Measurements from ENCODE around the gene RPA1. TPM values are rescaled to one million over a fixed set of nuclear protein-coding genes. Genes with fewer than 3 reads are reported as not detected.

Gene RPA1
- 100 to 1,000 TPM in 1 of 3 donors, 10 to 100 TPM in 2; 70.9 to 101 (median 98.9) TPM for total RNA-seq
- 46.5 TPM for total RNA-seq (2013)

DNA sequence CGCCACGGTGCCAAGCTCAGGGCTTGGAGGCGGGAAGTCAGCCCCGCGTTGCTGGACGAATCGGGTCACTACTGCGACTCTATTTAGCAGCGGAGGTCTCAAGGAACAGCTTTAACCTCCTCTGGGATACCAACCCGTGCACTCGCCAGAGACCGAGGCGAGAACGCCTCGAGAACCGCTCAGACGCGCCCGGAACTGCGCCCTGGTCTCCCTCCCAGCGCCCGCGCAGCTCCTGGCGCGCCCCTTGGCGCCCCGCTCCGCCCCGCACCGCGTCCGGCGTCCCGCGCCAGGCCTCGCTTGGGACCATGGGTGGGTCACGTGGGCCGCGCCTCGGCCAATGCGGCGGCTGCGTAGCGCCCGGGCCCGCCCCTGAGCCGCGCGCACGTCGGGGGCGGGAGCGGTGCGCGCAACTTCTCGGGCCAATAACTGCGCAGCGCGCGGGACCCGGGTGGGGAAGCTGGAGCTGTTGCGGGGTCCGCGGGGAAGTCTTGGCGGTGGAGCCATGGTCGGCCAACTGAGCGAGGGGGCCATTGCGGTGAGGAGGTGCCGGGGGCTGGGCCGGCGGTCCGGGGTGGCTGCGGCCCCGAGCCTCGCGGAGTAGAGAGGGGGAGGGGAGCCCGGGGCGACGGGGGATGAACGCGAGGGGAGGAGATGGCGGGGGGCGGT lies at the start of gene RPA1, which contains the start of gene SMYD4:
TSS of gene RPA1 (plus strand) at position 414 of the 666 bp plus-strand sequence. CDS start at position 503, 89 bp downstream.
TSS of gene SMYD4 (minus strand) at position 311 of the 666 bp plus-strand sequence. CDS start 1,908 bp downstream, outside the sequence.
- peak; percentile 91 to 95 for DNase-seq
- Mint-ChIP-seq H3K27me3 (ENCODE audit: low read depth in 2 of 2) (no peaks in the 10 kb centered on the region), H3K4me1 (peaks cover 43 to 46% of the 10 kb centered on the region in 2 donors), H3K27ac (peak within 1 kb of the TSS; percentile 91), H3K9me3 (no peaks in the 10 kb centered on the region), H3K4me3 (peak within 1 kb of the TSS; percentile 96), H3K36me3 (no peaks in the 10 kb centered on the region)
- intact Hi-C loops (cut with micrococcal nuclease) = loop anchor here (1.0 kb wide), 1 partner anchor 113 kb away; no protein-coding TSS in a partner anchor
- under 1% methylated on average over 83 of the region's 83 CpGs for WGBS (ENCODE audit: insufficient coverage)
- Histone ChIP-seq H3K27me3 (ENCODE audit: control insufficient read depth, insufficient read depth, low read length) (no peaks in the 10 kb centered on the region), H3K4me1 (ENCODE audit: control insufficient read depth, insufficient read depth, low read length) (peaks cover 26% of the 10 kb centered on the region), H3K36me3 (ENCODE audit: control insufficient read depth, insufficient read depth, low read length) (peaks cover 13% of the 10 kb centered on the region), H3K27ac (ENCODE audit: low read length) (peak within 1 kb of the TSS; percentile 75), H3K9me3 (ENCODE audit: control insufficient read depth, insufficient read depth, low read length) (no peaks in the 10 kb centered on the region), H3K4me3 (ENCODE audit: low read length) (peak within 1 kb of the TSS; percentile 75)
- ATAC-seq = peak; percentile 97 to 100 (median 99)
- TF ChIP-seq, protein P1, sequence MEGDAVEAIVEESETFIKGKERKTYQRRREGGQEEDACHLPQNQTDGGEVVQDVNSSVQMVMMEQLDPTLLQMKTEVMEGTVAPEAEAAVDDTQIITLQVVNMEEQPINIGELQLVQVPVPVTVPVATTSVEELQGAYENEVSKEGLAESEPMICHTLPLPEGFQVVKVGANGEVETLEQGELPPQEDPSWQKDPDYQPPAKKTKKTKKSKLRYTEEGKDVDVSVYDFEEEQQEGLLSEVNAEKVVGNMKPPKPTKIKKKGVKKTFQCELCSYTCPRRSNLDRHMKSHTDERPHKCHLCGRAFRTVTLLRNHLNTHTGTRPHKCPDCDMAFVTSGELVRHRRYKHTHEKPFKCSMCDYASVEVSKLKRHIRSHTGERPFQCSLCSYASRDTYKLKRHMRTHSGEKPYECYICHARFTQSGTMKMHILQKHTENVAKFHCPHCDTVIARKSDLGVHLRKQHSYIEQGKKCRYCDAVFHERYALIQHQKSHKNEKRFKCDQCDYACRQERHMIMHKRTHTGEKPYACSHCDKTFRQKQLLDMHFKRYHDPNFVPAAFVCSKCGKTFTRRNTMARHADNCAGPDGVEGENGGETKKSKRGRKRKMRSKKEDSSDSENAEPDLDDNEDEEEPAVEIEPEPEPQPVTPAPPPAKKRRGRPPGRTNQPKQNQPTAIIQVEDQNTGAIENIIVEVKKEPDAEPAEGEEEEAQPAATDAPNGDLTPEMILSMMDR (IDR thresholded peaks at IDR 0.05) = no peak

DNA sequence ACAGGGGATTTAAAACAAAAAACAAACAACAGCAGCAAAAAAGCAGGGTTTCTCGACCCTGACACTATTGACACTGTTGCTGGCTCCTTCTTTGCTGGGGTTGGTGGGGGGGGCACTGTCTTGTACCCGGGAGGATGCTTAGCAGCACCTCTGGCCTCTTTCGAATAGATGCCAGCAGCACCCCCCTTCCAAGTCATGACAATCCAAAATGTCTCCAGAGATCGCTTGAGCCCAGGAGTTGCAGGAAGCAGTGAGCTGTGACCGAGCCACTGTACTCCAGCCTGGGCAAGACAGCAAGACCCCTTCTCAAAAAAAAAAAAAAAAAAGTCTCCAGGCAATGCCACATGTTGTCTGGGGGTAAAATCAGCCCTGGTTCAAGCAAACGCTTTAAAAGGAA lies 47.6 kb upstream of the RPA1 start:
- Mint-ChIP-seq H3K36me3 (peaks cover 7% of the 10 kb centered on the region), H3K27me3 (ENCODE audit: low read depth in 2 of 2) (no peaks in the 10 kb centered on the region), H3K4me3 (no peak overlapping the region), H3K27ac (peak overlapping the region in 1 of 2 donors; percentile 20), H3K4me1 (peaks cover 0 to 4% of the 10 kb centered on the region in 2 donors), H3K9me3 (no peaks in the 10 kb centered on the region)
- no peak overlapping the region for H3K4me3 ChIP-seq (ENCODE audit: low read length)
- DNase-seq = no peak
- H3K36me3 ChIP-seq (ENCODE audit: control insufficient read depth, insufficient read depth, low read length) = peaks cover 39% of the 10 kb centered on the region
- TF ChIP-seq, protein P1 (IDR thresholded peaks at IDR 0.05) = no peak
- H3K27ac ChIP-seq (ENCODE audit: low read length) = peak overlapping the region; percentile 82
- peaks cover 22% of the 10 kb centered on the region for H3K4me1 ChIP-seq (ENCODE audit: control insufficient read depth, insufficient read depth, low read length)
- WGBS (ENCODE audit: insufficient coverage) = 71% methylated on average over 6 of the region's 6 CpGs
- H3K9me3 ChIP-seq (ENCODE audit: control insufficient read depth, insufficient read depth, low read length) = no peaks in the 10 kb centered on the region
- intact Hi-C loops (cut with micrococcal nuclease) = loop anchor here (5.0 kb wide), 1 partner anchor 60 kb away; the partner anchor contains the start of gene WDR81
- ATAC-seq = no peak
- no peaks in the 10 kb centered on the region for H3K27me3 ChIP-seq (ENCODE audit: control insufficient read depth, insufficient read depth, low read length)

DNA sequence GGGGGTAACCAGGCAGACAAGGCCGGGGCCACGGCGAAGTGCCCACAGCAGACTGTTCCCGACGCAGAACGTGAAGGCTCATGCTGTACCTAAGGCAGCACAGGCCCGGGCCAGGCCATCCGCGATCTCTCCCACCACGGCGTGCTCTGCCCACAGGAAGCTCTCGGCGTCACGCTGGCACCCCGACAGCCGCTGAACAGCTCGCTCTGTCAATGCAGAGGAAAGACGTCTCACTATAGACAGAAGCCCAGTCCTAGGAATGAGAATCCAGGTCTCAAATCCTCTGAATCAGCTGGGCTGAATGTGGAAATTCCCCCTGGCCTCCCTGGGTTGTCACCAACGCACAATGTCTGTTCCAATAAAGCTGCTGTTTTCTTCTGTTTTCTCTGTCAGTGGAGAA lies 46.5 kb upstream of the RPA1 start:
- 60% methylated on average over 19 of the region's 19 CpGs for whole genome bisulfite sequencing (ENCODE audit: insufficient coverage)
- H3K36me3 Mint-ChIP-seq = peaks cover 7% of the 10 kb centered on the region
- Histone ChIP-seq H3K36me3 (ENCODE audit: control insufficient read depth, insufficient read depth, low read length) (peaks cover 38% of the 10 kb centered on the region), H3K27me3 (ENCODE audit: control insufficient read depth, insufficient read depth, low read length) (no peaks in the 10 kb centered on the region), H3K4me3 (ENCODE audit: low read length) (no peak overlapping the region), H3K4me1 (ENCODE audit: control insufficient read depth, insufficient read depth, low read length) (peaks cover 22% of the 10 kb centered on the region), H3K27ac (ENCODE audit: low read length) (peak overlapping the region; percentile 82), H3K9me3 (ENCODE audit: control insufficient read depth, insufficient read depth, low read length) (no peaks in the 10 kb centered on the region)
- H3K4me1 Mint-ChIP-seq = peaks cover 0 to 4% of the 10 kb centered on the region in 2 donors
- H3K27ac Mint-ChIP-seq = peak overlapping the region in 1 of 2 donors; percentile 7
- no peaks in the 10 kb centered on the region for H3K27me3 Mint-ChIP-seq (ENCODE audit: low read depth in 2 of 2)
- peak in 2 of 3 donors; percentile 38 to 46 for ATAC-seq
- no peak for DNase-seq
- intact Hi-C loops (cut with micrococcal nuclease) = loop anchor here (5.0 kb wide), 1 partner anchor 61 kb away; the partner anchor contains the start of gene WDR81
- no peaks in the 10 kb centered on the region for H3K9me3 Mint-ChIP-seq
- no peak overlapping the region for H3K4me3 Mint-ChIP-seq
- TF ChIP-seq, protein P1 (IDR thresholded peaks at IDR 0.05) = no peak

Measured in natural killer cell (primary cell).